A673 (cell line): Measurements from ENCODE around the gene SIRT2. TPM values are rescaled to one million over a fixed set of nuclear protein-coding genes. Genes with fewer than 3 reads are reported as not detected.

ENCODE experiments used
- BruUV-seq: library from RNA; stranded (reverse); fragments of 400-500 nt; replicated peaks from 2 replicates; lab custom pipeline; 2021; lab: Mats Ljungman, UMichigan
- CTCF ChIA-PET: fragments of 300-600 bp; sonication (Branson Sonifier 250); formaldehyde crosslinking; loops from one replicate; lab custom pipeline; 2022; ENCODE audit warnings: antibody characterized with exemption; lab: Charles Lee
- POLR2A ChIA-PET: fragments of 300-600 bp; sonication (Branson Sonifier 250); formaldehyde crosslinking; loops from one replicate; lab custom pipeline; 2022; ENCODE audit warnings: antibody characterized with exemption; ENCODE audit not compliant: low non-redundant PET; lab: Charles Lee
- DNase-seq: peaks from one replicate; pipeline ENCODE4 v3.0.0-alpha.2; 2015; ENCODE audit warnings: low spot score
- H3K27ac ChIP-seq: fragments of 200-600 bp; sonication (generic); 2 replicates; pipeline ENCODE4 v1.5.1; 2016; ENCODE audit warnings: mixed run types, low read depth, mild to moderate bottlenecking, mixed read lengths, antibody characterized with exemption, low read length; ENCODE audit not compliant: poor library complexity, severe bottlenecking
- H3K27me3 ChIP-seq: fragments of 200-600 bp; sonication (generic); replicated peaks from 2 replicates; pipeline ENCODE4 v1.6.1; 2017; ENCODE audit warnings: mixed run types, low read depth, mild to moderate bottlenecking, mixed read lengths, antibody characterized with exemption, low read length; ENCODE audit not compliant: insufficient read depth, poor library complexity
- H3K36me3 ChIP-seq: fragments of 200-600 bp; sonication (generic); 2 replicates; pipeline ENCODE4 v1.6.1; 2016; ENCODE audit warnings: mixed run types, mild to moderate bottlenecking, mixed read lengths, antibody characterized with exemption, low read length; ENCODE audit not compliant: insufficient read depth, poor library complexity, severe bottlenecking
- H3K4me1 ChIP-seq: fragments of 200-600 bp; sonication (generic); 2 replicates; pipeline ENCODE4 v1.6.1; 2017; ENCODE audit warnings: mixed run types, mild to moderate bottlenecking, mixed read lengths, antibody characterized with exemption, low read length; ENCODE audit not compliant: insufficient read depth, poor library complexity, severe bottlenecking
- H3K4me3 ChIP-seq: fragments of 200-600 bp; sonication (generic); 2 replicates; pipeline ENCODE4 v1.5.1; 2016; ENCODE audit warnings: low read depth, mixed run types, mild to moderate bottlenecking, mixed read lengths, low read length; ENCODE audit not compliant: poor library complexity, severe bottlenecking
- H3K9me3 ChIP-seq: fragments of 200-600 bp; sonication (generic); 2 replicates; pipeline ENCODE4 v1.6.1; 2016; ENCODE audit warnings: mixed run types, low read depth, mild to moderate bottlenecking, mixed read lengths, antibody characterized with exemption, low read length; ENCODE audit not compliant: poor library complexity, severe bottlenecking
- EZH2 ChIP-seq: fragments of 200-600 bp; sonication (generic); IDR thresholded peaks from 2 replicates; pipeline ENCODE4 v1.6.1; 2017; ENCODE audit warnings: borderline replicate concordance, low read depth, mild to moderate bottlenecking, mixed read lengths, antibody characterized with exemption, low read length; ENCODE audit not compliant: poor library complexity, severe bottlenecking
- intact Hi-C: fragments of 100-400 bp; cut with micrococcal nuclease; formaldehyde crosslinking; loops from one replicate; pipeline ENCODE4 v1.10.0; 2022; ENCODE audit not compliant: unreplicated experiment
- total RNA-seq: library from RNA; stranded (reverse); gene quantifications from 2 replicates; pipeline ENCODE4 v1.2.3, GENCODE V29; 2021
- TF ChIP-seq, protein P1 (sequence below): fragments of 300-800, 200-600 bp; sonication (generic); conservative IDR thresholded peaks from 2 replicates; pipeline ENCODE4 v1.5.1; 2017; ENCODE audit warnings: low read depth, mild to moderate bottlenecking, antibody characterized with exemption, low read length, moderate library complexity, mixed read lengths

SIRT2 gene
- total RNA-seq, 1 experiment from 2014 or later = 32.2 TPM

DNA sequence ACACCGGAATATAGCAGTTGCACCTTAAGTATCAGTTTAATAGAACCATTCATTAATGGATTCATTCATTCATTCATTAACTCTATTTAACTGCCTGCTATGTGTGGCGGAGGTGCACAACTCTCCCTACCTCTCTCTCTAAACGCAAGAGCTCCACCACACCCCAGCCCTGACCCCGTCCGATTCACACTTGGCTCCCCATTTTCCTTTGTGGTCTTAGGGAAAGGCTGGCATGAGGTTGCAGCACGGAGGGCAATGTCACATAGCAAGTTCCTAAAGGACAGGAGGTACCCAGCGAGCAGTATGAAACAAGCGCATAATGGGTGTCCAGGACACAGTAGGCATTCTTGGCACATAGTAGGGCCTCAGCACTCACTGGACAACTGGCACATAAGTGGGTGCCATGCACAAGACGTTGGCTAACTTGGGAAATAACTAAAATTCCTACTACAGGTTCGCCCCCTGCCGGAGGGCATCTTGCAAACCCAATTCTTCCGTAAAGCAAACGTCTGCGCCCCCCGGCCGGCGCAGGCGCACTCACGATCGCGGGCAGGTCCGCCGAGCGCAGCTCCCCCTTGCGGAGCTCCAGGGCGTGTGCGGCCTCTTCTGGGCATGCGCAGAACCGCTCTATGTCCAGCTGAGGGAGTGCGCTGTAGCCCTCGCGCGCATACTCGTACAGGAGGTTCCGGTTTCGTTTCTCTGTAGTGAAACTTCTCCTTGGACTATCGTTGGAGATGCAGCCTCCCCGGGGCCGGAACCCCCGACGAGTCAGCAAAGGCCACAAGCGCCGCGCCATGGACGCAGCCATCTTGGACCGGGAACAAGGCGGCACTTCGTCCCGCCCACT is 30.7 kb upstream of the SIRT2 start, which contains the start of gene SARS2:
Gene SARS2 (minus strand): TSS at position 835 of the 847 bp plus-strand sequence. CDS start 27 bp downstream, at position 808.
- TF ChIP-seq EZH2 = no peak
- TF ChIP-seq, protein P1, sequence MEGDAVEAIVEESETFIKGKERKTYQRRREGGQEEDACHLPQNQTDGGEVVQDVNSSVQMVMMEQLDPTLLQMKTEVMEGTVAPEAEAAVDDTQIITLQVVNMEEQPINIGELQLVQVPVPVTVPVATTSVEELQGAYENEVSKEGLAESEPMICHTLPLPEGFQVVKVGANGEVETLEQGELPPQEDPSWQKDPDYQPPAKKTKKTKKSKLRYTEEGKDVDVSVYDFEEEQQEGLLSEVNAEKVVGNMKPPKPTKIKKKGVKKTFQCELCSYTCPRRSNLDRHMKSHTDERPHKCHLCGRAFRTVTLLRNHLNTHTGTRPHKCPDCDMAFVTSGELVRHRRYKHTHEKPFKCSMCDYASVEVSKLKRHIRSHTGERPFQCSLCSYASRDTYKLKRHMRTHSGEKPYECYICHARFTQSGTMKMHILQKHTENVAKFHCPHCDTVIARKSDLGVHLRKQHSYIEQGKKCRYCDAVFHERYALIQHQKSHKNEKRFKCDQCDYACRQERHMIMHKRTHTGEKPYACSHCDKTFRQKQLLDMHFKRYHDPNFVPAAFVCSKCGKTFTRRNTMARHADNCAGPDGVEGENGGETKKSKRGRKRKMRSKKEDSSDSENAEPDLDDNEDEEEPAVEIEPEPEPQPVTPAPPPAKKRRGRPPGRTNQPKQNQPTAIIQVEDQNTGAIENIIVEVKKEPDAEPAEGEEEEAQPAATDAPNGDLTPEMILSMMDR = peak; percentile 100
- POLR2A ChIA-PET = interaction anchor here (0.5 to 1.0 kb wide), 3 partner anchors 19 to 630 kb away, joined by 3 to 6 read pairs (median 4); partner anchors contain the start of gene NFKBIB

DNA sequence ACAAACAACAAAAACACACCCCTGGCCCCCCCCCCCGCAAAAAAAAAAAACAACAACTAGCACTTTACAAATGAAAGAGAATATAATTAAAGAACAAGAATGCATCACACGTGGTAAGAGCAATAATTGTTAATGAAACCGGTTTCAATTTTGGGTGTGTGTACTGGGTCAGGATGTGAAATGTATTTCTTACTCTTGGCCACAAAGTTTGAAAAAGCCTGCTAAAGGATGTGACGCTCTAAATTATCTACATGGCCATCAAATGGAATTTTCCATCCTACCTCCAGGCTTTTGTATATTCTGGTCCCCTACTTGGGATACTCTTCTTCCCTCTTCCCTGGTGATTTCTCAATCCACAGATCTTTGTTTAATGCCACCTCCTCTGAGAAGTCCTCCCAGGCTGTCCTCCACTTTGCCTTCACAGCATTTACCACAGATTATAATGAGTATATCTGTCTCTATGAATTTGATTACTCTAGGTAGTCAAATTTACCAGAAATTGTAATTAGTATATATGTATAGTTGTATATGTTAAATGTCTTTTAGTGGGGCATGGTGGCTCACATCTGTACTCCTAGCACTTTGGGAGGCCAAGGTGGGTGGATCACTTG is 29.1 kb upstream of the SIRT2 start:
- peaks cover 29% of the 10 kb centered on the region for H3K36me3 ChIP-seq
- intact Hi-C loops = no loop called here

More for the DNA sequence above, 30.7 kb upstream of the SIRT2 start, which contains the start of gene SARS2:
- H3K4me3 ChIP-seq = peak within 1 kb of the TSS; percentile 69
- intact Hi-C loops = loop anchor here (2.0 to 10.0 kb wide), 5 partner anchors 79 to 527 kb away; partner anchors contain the start of gene FAM98C
- H3K27me3 ChIP-seq = no peaks in the 10 kb centered on the region
- peak within 1 kb of the TSS; percentile 96 for H3K27ac ChIP-seq
- CTCF ChIA-PET = interaction anchor here (0.6 to 1.4 kb wide), 5 partner anchors 24 to 108 kb away, joined by 3 to 9 read pairs (median 4); partner anchors contain the start of genes NFKBIB and SIRT2
- DNase-seq = peak; percentile 96
- H3K36me3 ChIP-seq = peaks cover 37% of the 10 kb centered on the region
- no TSS peak for BruUV-seq
- peaks cover 4% of the 10 kb centered on the region for H3K9me3 ChIP-seq
- H3K4me1 ChIP-seq = peaks cover 13% of the 10 kb centered on the region

DNA sequence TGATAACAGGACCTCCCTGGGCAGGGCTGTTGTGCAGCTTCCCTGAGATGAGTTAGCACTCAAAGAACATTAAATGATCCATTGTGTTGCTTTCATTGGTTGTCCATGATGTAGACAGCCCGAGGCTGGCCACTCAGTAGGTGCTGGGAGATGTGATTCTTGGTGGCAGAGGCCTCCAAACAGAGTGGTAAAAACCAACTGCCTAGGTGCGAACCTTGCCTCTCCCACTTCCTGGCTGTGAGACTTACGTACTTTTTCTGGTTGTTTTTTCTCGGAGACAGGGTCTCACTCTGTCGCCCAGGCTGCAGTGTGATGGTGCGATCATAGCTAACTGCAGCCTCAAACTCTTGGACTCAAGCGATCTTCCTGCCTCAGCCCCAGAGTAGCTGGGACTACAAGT is 25.0 kb upstream of the SIRT2 start:
- CTCF ChIA-PET = no interaction called here
- POLR2A ChIA-PET = no interaction called here
- BruUV-seq = no TSS peak

More for the DNA sequence above, 29.1 kb upstream of the SIRT2 start:
- Histone ChIP-seq H3K4me3 (no peak overlapping the region), H3K27ac (no peak overlapping the region), H3K4me1 (peaks cover 13% of the 10 kb centered on the region), H3K27me3 (no peaks in the 10 kb centered on the region), H3K9me3 (no peaks in the 10 kb centered on the region)
- BruUV-seq = no TSS peak
- POLR2A ChIA-PET = no interaction called here
- DNase-seq = no peak
- CTCF ChIA-PET = interaction anchor here (0.7 kb wide), 2 partner anchors 34 to 112 kb away, joined by 3 read pairs; no protein-coding TSS in a partner anchor
- TF ChIP-seq, protein P1 = no peak
- TF ChIP-seq EZH2 = no peak

More for the DNA sequence above, 25.0 kb upstream of the SIRT2 start:
- no peaks in the 10 kb centered on the region for H3K9me3 ChIP-seq
- no peaks in the 10 kb centered on the region for H3K27me3 ChIP-seq
- no peak for DNase-seq
- H3K27ac ChIP-seq = no peak overlapping the region
- peaks cover 20% of the 10 kb centered on the region for H3K36me3 ChIP-seq
- intact Hi-C loops = no loop called here
- TF ChIP-seq, protein P1 = no peak
- no peak for TF ChIP-seq EZH2
- H3K4me1 ChIP-seq = peaks cover 2% of the 10 kb centered on the region
- no peak overlapping the region for H3K4me3 ChIP-seq
